HS-5 (cell line): Measurements from ENCODE around the gene ZFR.
"Not testable (repeated sequence)": the region's sequence is repeated elsewhere in the genome, so short reads cannot be mapped to it uniquely, and the experiment has no call there.

ENCODE experiments used
- DNase-seq: peaks from one replicate; pipeline ENCODE4 v3.0.0-alpha.2; 2012; ENCODE audit warnings: low read depth

The ZFR gene

GRCh38 chr5:32406650-32407049, 37.9 kb downstream of the ZFR start:
- DNase-seq, result no peak

DNA sequence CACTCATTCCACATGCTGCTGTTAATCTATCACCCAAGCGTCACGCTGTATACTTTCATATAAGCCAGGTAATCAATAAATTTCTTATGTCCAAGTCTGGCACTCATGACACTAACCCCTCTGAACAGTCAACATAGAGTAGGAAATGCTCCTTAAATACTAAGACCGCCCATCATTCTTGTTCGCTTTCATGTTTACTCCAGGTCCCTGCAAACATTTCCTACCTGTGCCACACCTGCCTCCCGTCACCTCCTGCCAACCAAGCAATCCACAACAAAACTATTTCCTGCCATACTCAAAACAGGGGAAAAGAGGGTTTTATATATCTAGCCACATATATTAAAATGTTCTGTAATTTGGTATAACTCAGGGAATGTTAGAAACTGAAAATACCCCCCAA, 39.0 kb downstream of the ZFR start:
- DNase-seq, result no peak

- no peak for DNase-seq
Measured at GRCh38 chr5:32403760-32404159, 40.8 kb downstream of the ZFR start.

DNA sequence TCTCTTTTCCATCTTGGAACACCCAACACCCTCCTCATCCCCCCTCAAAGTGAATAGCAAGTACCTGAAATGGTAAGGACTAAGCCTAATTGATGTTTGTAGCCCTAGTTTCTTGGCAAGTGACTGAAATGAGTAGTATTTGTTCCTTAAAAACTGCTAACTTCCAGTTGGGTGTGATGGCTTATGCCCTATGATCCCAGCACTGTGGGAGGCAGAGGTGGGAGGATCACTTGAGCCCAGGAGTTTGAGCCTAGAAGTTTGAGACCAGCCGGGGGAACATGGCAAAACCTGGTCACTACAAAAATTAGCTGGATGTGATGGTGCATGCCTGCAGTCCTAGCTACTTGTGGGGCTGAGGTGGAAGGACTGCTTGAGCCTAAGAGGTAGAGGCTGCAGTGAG, 44.1 kb downstream of the ZFR start:
- no peak for DNase-seq

DNA sequence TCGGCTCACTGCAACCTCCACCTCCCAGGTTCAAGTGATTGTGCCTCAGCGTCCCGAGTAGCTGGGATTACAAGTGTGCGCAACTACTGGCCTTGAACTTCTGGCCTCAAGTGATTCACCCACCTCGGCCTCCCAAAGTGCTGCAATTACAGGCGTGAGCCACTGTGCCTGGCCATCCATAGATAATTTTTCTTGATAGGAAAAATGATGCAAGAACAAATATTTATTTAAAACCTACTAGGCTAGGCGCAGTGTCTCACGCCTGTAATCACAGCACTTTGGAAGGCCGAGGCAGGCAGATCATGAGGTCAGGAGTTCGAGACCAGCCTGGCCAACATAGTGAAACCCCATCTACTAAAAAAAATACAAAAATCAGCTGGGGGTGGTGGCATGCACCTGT, 45.8 kb downstream of the ZFR start:
- DNase-seq, result not testable (repeated sequence)

- DNase-seq, result no peak
Measured at GRCh38 chr5:32394981-32395380, 49.6 kb downstream of the ZFR start.

- DNase-seq, result no peak
Measured at GRCh38 chr5:32392039-32392438, 52.5 kb downstream of the ZFR start.

DNA sequence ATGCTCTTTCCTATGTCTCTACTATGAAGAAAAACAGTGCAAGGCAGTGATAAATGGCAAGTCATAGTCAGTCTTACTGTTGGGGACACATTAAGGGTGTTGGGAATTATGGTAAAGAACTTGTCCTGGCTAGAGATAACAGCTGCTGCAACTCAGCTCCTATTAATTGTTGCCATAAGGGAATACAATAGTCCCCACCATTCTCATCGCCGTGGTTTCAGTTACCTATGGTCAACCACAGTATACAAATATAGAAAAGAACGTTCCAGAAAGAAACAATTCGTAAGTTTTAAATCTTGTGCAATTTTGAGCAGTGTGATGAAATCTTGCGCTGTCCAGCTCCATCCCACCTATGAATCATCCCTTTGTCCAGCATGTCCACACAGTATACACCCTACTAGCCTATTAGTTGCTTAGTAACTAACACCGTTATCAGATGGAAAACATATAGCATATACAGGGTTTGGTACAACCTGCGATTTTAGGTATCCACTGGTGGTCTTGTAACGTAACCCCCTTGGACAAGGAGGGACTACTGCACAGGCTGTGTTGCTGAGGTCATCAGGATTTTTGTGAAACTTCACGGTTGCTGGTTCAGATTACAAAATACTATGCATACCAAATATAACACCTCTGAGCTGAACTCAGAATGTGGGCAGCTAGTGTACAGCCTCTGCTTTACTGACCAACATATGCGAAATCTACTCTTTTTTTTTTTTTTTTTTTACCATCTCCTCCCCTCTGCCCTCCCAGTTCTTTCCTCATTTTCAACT, 53.5 kb downstream of the ZFR start:
- DNase-seq, result peak; percentile 91

- peak; percentile 41 for DNase-seq
Measured at GRCh38 chr5:32388432-32389129, 56.0 kb downstream of the ZFR start.

GRCh38 chr5:32387841-32388240, 56.7 kb downstream of the ZFR start:
- DNase-seq, result no peak

GRCh38 chr5:32387211-32387610, 57.3 kb downstream of the ZFR start:
- DNase-seq, result no peak

- DNase-seq, result no peak
Measured at GRCh38 chr5:32384621-32385020, 59.9 kb downstream of the ZFR start.

- no peak for DNase-seq
Measured at GRCh38 chr5:32383586-32383985, 61.0 kb downstream of the ZFR start.

DNA sequence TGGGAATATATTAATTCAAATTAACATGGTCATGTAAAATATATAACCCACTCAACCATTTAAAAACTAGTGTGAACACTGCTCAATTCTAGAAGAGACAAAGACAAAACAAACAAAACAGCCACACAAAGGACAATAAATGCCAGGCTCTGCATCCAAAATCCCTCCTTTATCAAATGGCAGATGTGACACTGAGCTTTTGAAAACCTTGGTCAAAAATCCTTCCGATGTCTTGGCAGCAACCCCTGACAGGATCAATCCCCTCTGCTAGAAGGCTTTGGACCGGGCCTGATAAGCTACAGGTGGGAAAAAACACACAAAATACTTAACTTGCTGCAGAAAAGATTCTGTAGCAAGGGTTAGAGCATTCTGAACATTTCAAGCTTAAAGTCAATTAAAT, 61.5 kb downstream of the ZFR start:
- no peak for DNase-seq

DNA sequence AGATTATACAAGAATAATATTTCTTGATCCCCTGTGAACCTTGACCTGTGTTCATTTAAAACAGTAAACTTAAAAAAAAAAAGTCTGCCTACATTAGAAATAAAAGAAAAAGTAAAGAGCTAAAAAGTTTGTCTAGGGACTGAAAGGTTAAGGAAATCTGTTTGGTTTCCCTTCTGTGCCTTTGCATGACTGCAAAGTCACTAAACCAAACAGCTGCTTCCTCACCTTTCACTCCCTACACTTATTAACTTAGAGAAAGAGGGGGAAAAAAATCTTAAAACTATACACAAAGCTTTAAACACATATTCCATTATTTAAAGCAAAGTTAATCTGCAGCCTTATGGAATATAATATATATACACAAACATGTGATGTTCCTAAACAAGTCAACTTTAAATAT, 65.1 kb downstream of the ZFR start:
- no peak for DNase-seq

- DNase-seq, result no peak
Measured at GRCh38 chr5:32378966-32379365, 65.6 kb downstream of the ZFR start.

GRCh38 chr5:32369542-32370155, 74.9 kb downstream of the ZFR start:
- DNase-seq, result no peak

DNA sequence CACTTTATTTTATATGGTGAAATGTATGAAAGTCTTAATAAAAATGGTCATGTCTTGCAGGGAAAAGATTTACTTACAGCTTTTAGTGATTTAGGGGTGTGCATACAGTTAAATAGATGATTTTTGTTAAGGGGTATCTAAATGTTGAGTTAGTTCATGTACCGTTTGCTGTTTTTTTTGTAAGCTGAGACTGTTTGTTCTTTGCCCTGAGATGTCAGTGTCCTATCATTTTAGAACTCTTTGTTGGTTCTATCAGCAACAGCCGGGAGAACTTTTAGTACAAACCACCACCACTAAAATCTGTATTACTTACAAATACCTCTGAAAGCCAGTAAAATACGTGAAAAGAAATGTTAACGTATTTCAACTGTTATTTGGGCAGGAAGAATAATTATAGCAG, 75.5 kb downstream of the ZFR start:
- DNase-seq, result no peak

GRCh38 chr5:32367271-32367670, 77.3 kb downstream of the ZFR start:
- not testable (repeated sequence) for DNase-seq

DNA sequence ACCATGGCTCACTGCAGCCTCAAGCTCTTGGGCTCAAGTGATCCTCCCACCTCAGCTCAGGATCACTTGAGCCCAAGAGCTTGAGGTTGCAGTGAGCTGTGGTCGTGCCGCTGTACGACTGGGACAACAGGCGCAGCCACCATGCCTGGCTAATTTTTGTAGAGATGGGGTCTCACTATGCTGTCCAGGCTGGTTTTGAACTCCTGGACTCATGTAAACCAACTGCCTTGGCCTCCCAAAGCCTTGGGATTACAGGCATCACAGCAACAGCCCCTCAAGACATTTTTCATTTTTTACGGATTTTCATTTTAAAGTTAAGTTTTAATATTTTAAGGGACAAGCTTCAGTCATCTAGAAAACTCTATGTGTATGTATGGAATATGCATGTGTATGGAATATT, 78.9 kb downstream of the ZFR start:
- DNase-seq, result no peak

DNA sequence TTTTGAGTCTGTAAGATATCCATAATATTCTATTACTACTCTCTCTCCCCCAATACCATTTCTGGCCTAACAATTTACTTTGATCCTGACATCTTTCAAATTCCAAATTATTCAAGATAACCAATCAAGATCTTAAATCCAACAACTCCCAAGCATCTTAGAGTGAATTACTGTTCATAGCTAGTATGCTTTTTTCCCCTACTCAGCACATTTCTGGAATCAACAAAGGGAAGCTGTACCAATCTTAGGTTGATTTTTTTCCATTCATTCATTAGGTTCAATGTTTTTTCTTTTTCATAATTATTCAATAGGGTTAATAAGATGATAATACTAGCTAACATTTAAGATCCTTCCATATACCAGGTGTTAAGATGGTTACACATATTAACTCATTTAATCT, 81.5 kb downstream of the ZFR start:
- DNase-seq, result no peak

DNA sequence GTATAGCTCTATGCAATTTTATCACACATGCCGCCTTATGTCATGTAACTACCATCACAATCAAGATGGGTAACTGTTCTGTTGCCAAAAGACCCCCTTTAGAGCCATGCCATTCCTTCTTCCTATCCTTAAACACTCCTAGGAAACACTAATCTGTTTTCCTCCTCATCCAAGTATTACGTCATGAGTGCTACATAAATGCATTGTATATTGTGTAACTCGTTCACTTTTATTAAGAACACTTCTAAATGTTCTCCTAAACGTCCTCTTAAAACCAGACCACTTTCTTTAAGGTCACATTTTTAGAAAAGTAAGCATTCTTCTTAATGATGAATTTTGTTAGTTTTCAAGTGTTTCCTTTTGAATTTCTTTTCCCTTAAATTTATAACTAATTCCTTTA, 82.0 kb downstream of the ZFR start:
- DNase-seq, result no peak

DNA sequence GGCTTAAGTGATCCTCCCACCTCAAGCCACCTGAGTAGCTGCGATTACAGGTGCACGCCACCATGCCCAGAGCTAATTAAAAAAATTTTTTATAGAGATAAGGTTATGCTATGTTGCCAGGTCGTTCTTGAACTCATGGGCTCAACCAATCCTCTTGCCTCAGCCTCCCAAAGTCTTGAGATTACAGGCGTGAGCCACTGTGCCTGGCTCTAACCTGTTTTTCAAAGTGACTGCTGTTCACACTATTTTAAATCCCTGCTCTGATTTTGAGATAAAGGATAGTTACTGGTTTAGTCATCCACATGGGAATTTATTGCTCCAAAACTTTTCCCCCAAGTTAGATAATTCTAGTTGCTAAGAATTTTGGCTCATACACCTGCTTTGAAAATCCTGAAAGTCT, 83.6 kb downstream of the ZFR start:
- no peak for DNase-seq
